Cardiac muscle cell (in vitro differentiated cells and primary cell): ENCODE measurements around the gene IFNK. TPM values are rescaled to one million over a fixed set of nuclear protein-coding genes. Genes with fewer than 3 reads are reported as not detected.

Source experiments
- DNase-seq, 2 donors: peaks; one replicate each; pipeline versions ENCODE4 v3.0.0 to v3.0.0-alpha.2; 2010 to 2017; ENCODE audit warnings: low read depth in 1 of 2, low spot score in 1 of 2
- H3K27ac ChIP-seq: fragments of 200-600 bp; sonication (generic); 2 replicates; pipeline ENCODE4 v1.5.1; 2016
- H3K27me3 ChIP-seq: fragments of 200-600 bp; sonication (generic); 2 replicates; pipeline ENCODE4 v1.6.0; 2016; ENCODE audit warnings: control low read depth
- H3K36me3 ChIP-seq: fragments of 200-600 bp; sonication (generic); 2 replicates; pipeline ENCODE4 v1.5.1; 2016; ENCODE audit warnings: control low read depth
- H3K4me1 ChIP-seq: fragments of 200-600 bp; sonication (generic); 2 replicates; pipeline ENCODE4 v1.8.1; 2017; ENCODE audit warnings: low read depth, mild to moderate bottlenecking, mixed run types
- H3K4me3 ChIP-seq: fragments of 200-600 bp; sonication (generic); 2 replicates; pipeline ENCODE4 v1.5.1; 2016; ENCODE audit warnings: mild to moderate bottlenecking
- H3K9me3 ChIP-seq: fragments of 200-600 bp; sonication (generic); 2 replicates; pipeline ENCODE4 v1.5.1; 2017; ENCODE audit warnings: low read depth, mild to moderate bottlenecking, control low read depth
- CTCF ChIP-seq: IDR thresholded peaks from 2 replicates; pipeline ENCODE4 v1.5.1; 2012; ENCODE audit warnings: low read depth, mild to moderate bottlenecking, low read length
- polyA plus RNA-seq: library from polyadenylated mRNA; unstranded; fragments of >200 nt; fragmentation: Nextera tagmentation; extraction: Ambion mirVana; gene quantifications from 2 replicates; pipeline ENCODE4 v1.2.1, GENCODE V29; 2016
- total RNA-seq: library from RNA; depleted of rRNA; stranded (reverse); fragments of >200 nt; gene quantifications from 2 replicates; pipeline ENCODE4 v1.2.3, GENCODE V29; 2016

Gene IFNK
- total and polyA plus RNA-seq, 2 experiments from 2014 or later, result not detected

GRCh38 chr9:27482709-27483108, 41.4 kb upstream of the IFNK start:
- no peak for DNase-seq
- Histone ChIP-seq H3K4me3 (no peak overlapping the region), H3K27ac (no peak overlapping the region), H3K27me3 (no peaks in the 10 kb centered on the region), H3K4me1 (no peaks in the 10 kb centered on the region), H3K36me3 (no peaks in the 10 kb centered on the region), H3K9me3 (no peaks in the 10 kb centered on the region)
- no peak for TF ChIP-seq CTCF

DNA sequence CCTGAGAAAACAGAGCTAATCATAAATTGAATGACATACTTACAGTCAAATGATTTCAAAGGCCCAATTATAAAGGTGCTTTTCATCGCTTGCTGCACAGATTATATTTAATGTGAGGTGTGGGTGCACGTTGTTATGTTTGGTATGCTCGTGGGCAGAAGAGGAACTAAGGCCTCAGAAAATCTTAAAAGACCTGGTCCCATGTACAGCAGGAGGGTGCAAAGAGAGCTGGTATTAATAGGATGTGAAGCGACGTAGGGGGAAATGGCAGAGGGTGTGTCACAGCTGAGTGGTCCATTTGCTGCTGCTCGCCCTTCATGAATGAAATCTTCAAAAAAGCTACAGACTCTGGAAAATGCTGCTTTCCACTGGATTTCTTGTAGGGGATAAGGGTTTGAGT, 40.5 kb upstream of the IFNK start:
- Histone ChIP-seq H3K27me3 (no peaks in the 10 kb centered on the region), H3K4me3 (no peak overlapping the region), H3K36me3 (no peaks in the 10 kb centered on the region), H3K9me3 (no peaks in the 10 kb centered on the region), H3K27ac (no peak overlapping the region), H3K4me1 (no peaks in the 10 kb centered on the region)
- no peak for TF ChIP-seq CTCF
- no peak for DNase-seq

- no peak for TF ChIP-seq CTCF
- Histone ChIP-seq H3K27me3 (no peaks in the 10 kb centered on the region), H3K4me3 (no peak overlapping the region), H3K9me3 (no peaks in the 10 kb centered on the region), H3K27ac (no peak overlapping the region), H3K4me1 (no peaks in the 10 kb centered on the region), H3K36me3 (no peaks in the 10 kb centered on the region)
- DNase-seq, result no peak
These were observed 38.9 kb upstream of the IFNK start for GRCh38 chr9:27485158-27485557.

DNA sequence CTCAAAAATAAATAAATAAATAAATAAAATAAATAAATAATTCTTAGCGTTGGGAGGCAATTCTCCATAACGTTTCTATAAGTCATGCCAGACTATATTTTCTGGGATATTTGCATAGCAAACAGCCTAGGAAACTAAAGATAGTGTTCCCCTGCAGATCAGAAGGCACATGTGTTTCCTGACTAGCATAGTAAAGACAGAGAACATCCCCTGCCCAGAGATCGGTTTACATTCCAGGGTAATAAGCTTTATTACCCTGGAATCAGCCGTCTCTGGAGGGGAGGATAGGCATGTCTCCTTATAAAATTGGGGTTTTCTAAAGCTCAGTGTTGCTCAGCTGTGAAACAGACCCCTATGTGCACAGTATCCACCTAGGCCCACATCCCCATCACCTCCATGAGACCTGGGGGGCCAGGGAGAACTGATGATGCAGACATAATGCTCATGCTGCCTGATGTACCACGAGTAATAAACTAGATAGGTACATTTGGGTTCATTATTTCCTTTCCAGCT, 36.9 kb upstream of the IFNK start:
- H3K27ac ChIP-seq, result no peak overlapping the region
- H3K36me3 ChIP-seq, result no peaks in the 10 kb centered on the region
- no peak for DNase-seq
- no peak for TF ChIP-seq CTCF
- no peak overlapping the region for H3K4me3 ChIP-seq
- H3K9me3 ChIP-seq, result no peaks in the 10 kb centered on the region
- H3K4me1 ChIP-seq, result no peaks in the 10 kb centered on the region
- H3K27me3 ChIP-seq, result no peaks in the 10 kb centered on the region

DNA sequence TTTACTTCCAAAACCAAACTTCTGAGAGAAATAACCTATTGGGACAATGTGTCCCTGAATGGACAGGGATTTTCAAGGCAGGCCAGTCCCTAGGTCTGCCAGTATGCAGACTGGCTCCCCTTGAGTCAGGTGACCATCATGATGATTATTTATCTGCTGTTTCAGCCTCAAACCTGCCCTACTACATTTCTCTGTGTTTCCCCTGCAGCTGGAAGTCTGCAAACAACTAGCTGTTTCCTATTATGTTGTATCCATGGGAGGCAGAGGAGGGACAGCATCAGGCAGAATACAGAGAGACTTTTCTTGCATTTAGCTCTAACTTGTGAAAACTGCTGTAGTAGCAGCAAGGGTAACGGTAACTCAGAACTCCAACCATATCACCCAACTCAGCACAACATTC, 36.2 kb upstream of the IFNK start:
- H3K4me1 ChIP-seq, result no peaks in the 10 kb centered on the region
- no peak for DNase-seq
- no peaks in the 10 kb centered on the region for H3K27me3 ChIP-seq
- H3K9me3 ChIP-seq, result no peaks in the 10 kb centered on the region
- H3K36me3 ChIP-seq, result no peaks in the 10 kb centered on the region
- H3K4me3 ChIP-seq, result no peak overlapping the region
- TF ChIP-seq CTCF, result no peak
- no peak overlapping the region for H3K27ac ChIP-seq
